H9 (cell line): Measurements from ENCODE around the gene FAAP100. TPM values are rescaled to one million over a fixed set of nuclear protein-coding genes. Genes with fewer than 3 reads are reported as not detected.

Experiments
- DNase-seq: peaks from one replicate; pipeline ENCODE4 v3.0.0-alpha.2; 2017
- H2AFZ ChIP-seq: one replicate; pipeline ENCODE4 v1.6.1; 2013; ENCODE audit warnings: mild to moderate bottlenecking, low read length, control low read depth, moderate library complexity
- H2AK5ac ChIP-seq: 2 replicates; pipeline ENCODE4 v1.6.1; 2013; ENCODE audit warnings: low read length, control low read depth, mixed read lengths; ENCODE audit not compliant: insufficient read length
- H2BK120ac ChIP-seq: one replicate; pipeline ENCODE4 v1.6.1; 2013; ENCODE audit warnings: low read depth, mild to moderate bottlenecking, low read length, control low read depth, inconsistent platforms; ENCODE audit not compliant: poor library complexity, severe bottlenecking
- H2BK12ac ChIP-seq: 2 replicates; pipeline ENCODE4 v1.6.1; 2013; ENCODE audit warnings: low read length, control low read depth, mixed read lengths, low read depth; ENCODE audit not compliant: insufficient read length
- H2BK15ac ChIP-seq: 2 replicates; pipeline ENCODE4 v1.6.1; 2013; ENCODE audit warnings: low read depth, low read length, control low read depth
- H2BK20ac ChIP-seq: one replicate; pipeline ENCODE4 v1.6.1; 2013; ENCODE audit warnings: low read depth, mild to moderate bottlenecking, low read length, control low read depth, inconsistent platforms; ENCODE audit not compliant: poor library complexity, severe bottlenecking
- H2BK5ac ChIP-seq: 2 replicates; pipeline ENCODE4 v1.6.1; 2013; ENCODE audit warnings: low read length, control low read depth, mixed read lengths; ENCODE audit not compliant: insufficient read length
- H3K14ac ChIP-seq: 2 replicates; pipeline ENCODE4 v1.6.1; 2013; ENCODE audit warnings: low read length, control low read depth; ENCODE audit not compliant: insufficient read depth
- H3K18ac ChIP-seq: 2 replicates; pipeline ENCODE4 v1.6.1; 2013; ENCODE audit warnings: low read depth, mild to moderate bottlenecking, mixed read lengths, low read length, control low read depth; ENCODE audit not compliant: insufficient read length
- H3K23ac ChIP-seq: 2 replicates; pipeline ENCODE4 v1.6.1; 2013; ENCODE audit warnings: low read length, control low read depth, mixed read lengths, low read depth; ENCODE audit not compliant: insufficient read length
- H3K23me2 ChIP-seq: 2 replicates; pipeline ENCODE4 v1.6.1; 2013; ENCODE audit warnings: low read depth, mild to moderate bottlenecking, mixed read lengths, low read length, control low read depth; ENCODE audit not compliant: insufficient read length, poor library complexity, severe bottlenecking
- H3K27ac ChIP-seq: 2 replicates; pipeline ENCODE4 v1.5.1; 2013; ENCODE audit warnings: low read length, control low read depth, mixed read lengths, low read depth; ENCODE audit not compliant: insufficient read length
- H3K27me3 ChIP-seq: 2 replicates; pipeline ENCODE4 v1.6.1; 2013; ENCODE audit warnings: low read length, control low read depth, inconsistent platforms; ENCODE audit not compliant: insufficient read depth
- H3K4ac ChIP-seq: 2 replicates; pipeline ENCODE4 v1.6.1; 2013; ENCODE audit warnings: low read depth, mild to moderate bottlenecking, control low read depth, inconsistent platforms, low read length, moderate library complexity
- H3K4me1 ChIP-seq: 2 replicates; pipeline ENCODE4 v1.6.1; 2013; ENCODE audit warnings: low read length, control low read depth, inconsistent platforms; ENCODE audit not compliant: insufficient read depth
- H3K4me2 ChIP-seq: 2 replicates; pipeline ENCODE4 v1.6.1; 2013; ENCODE audit warnings: low read length, control low read depth, mixed read lengths; ENCODE audit not compliant: insufficient read length, insufficient read depth
- H3K56ac ChIP-seq: 2 replicates; pipeline ENCODE4 v1.6.1; 2013; ENCODE audit warnings: low read depth, mild to moderate bottlenecking, mixed read lengths, low read length, control low read depth; ENCODE audit not compliant: insufficient read length
- H3K79me1 ChIP-seq: 2 replicates; pipeline ENCODE4 v1.6.1; 2013; ENCODE audit warnings: low read depth, mild to moderate bottlenecking, moderate library complexity, low read length, control low read depth, inconsistent platforms; ENCODE audit not compliant: insufficient read depth, poor library complexity, severe bottlenecking
- H3K79me2 ChIP-seq: 2 replicates; pipeline ENCODE4 v1.6.1; 2013; ENCODE audit warnings: low read length, control low read depth, inconsistent platforms; ENCODE audit not compliant: insufficient read depth
- H3K9ac ChIP-seq: 2 replicates; pipeline ENCODE4 v1.6.1; 2013; ENCODE audit warnings: low read length, control low read depth, mixed read lengths; ENCODE audit not compliant: insufficient read length; ENCODE audit errors: extremely low read depth
- H3K9me3 ChIP-seq: one replicate; pipeline ENCODE4 v1.6.1; 2013; ENCODE audit warnings: low read depth, low read length, inconsistent platforms; ENCODE audit not compliant: control insufficient read depth
- H3T11ph ChIP-seq: one replicate; pipeline ENCODE4 v1.6.1; 2013; ENCODE audit warnings: mild to moderate bottlenecking, low read length, control low read depth, inconsistent platforms
- H4K20me1 ChIP-seq: one replicate; pipeline ENCODE4 v1.6.1; 2013; ENCODE audit not compliant: control insufficient read depth, insufficient read length, insufficient read depth
- H4K5ac ChIP-seq: 2 replicates; pipeline ENCODE4 v1.6.1; 2013; ENCODE audit warnings: low read depth, mild to moderate bottlenecking, mixed read lengths, low read length, control low read depth; ENCODE audit not compliant: insufficient read length
- H4K8ac ChIP-seq: replicated peaks from 2 replicates; pipeline ENCODE4 v1.6.1; 2013; ENCODE audit warnings: low read length, control low read depth, mixed read lengths, low read depth; ENCODE audit not compliant: insufficient read length
- H4K91ac ChIP-seq: 2 replicates; pipeline ENCODE4 v1.6.1; 2013; ENCODE audit warnings: low read depth, mild to moderate bottlenecking, moderate library complexity, mixed read lengths, low read length, control low read depth; ENCODE audit not compliant: insufficient read length
- H3K27ac Mint-ChIP-seq, 3 experiments: 2 replicates in 2 of 3; 3 replicates in 1 of 3; pipeline ENCODE4 v1.8.0; 2020 to 2021; ENCODE audit warnings: mixed read lengths in 3 of 3, mild to moderate bottlenecking in 1 of 3, moderate library complexity in 1 of 3
- H3K27me3 Mint-ChIP-seq: 2 replicates; pipeline ENCODE4 v1.8.0; 2021; ENCODE audit warnings: low read depth, mild to moderate bottlenecking, moderate library complexity, mixed read lengths
- H3K36me3 Mint-ChIP-seq, 3 experiments: 2 replicates in 2 of 3; 3 replicates in 1 of 3; pipeline ENCODE4 v1.8.0; 2020 to 2021; ENCODE audit warnings: low read depth in 3 of 3, mixed read lengths in 3 of 3; ENCODE audit not compliant: insufficient read depth in 1 of 3
- H3K4me1 Mint-ChIP-seq, 2 experiments: 2 replicates each; pipeline ENCODE4 v1.8.0; 2020; ENCODE audit warnings: mixed read lengths in 2 of 2
- H3K4me3 Mint-ChIP-seq, 2 experiments: 2 replicates in 1 of 2; 3 replicates in 1 of 2; pipeline ENCODE4 v1.8.0; 2020 to 2021; ENCODE audit warnings: mild to moderate bottlenecking in 2 of 2, mixed read lengths in 2 of 2, moderate library complexity in 1 of 2
- H3K9me3 Mint-ChIP-seq, 2 experiments: 2 replicates in 1 of 2; 3 replicates in 1 of 2; pipeline ENCODE4 v1.8.0; 2020; ENCODE audit warnings: mild to moderate bottlenecking in 2 of 2, mixed read lengths in 2 of 2, moderate library complexity in 1 of 2
- WGBS: extraction: QIAGEN DNeasy Blood & Tissue Kit; methylation state at CpG from one replicate; pipeline ENCODE4 v1.1.7; 2013; ENCODE audit warnings: missing lambda C conversion rate, low lambda C conversion rate, mixed read lengths; ENCODE audit not compliant: insufficient read length; ENCODE audit errors: extremely low coverage; 5-methylcytosine and 5-hydroxymethylcytosine counted together
- total RNA-seq: library from RNA; stranded (reverse); gene quantifications from 2 replicates; pipeline ENCODE4 v1.2.1, GENCODE V29; 2021
- TF ChIP-seq, protein P1 (sequence below): fragments of 200-600 bp; sonication (generic); conservative IDR thresholded peaks from 3 replicates; pipeline ENCODE4 v1.8.0; 2021; ENCODE audit warnings: antibody characterized with exemption, mild to moderate bottlenecking

FAAP100 gene
- total RNA-seq, 1 experiment from 2014 or later: 54.0 TPM

DNA sequence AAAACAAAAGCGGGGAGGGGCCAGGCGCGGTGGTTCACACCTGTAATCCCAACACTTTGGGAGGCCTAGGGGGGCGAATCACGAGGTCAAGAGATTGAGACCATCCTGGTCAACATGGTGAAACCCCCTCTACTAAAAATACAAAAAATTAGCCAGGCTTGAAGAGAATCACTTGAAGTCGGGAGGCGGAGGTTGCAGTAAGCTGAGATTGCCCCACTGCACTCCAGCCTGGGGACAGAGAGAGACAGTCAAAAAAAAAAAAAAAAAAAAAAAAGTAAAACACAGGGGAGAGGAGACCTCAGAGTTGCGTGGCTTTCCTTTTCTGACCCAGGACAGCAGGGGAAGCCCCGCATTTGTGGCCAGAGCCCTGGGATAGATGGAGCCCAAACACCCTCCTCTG is 59.4 kb downstream of the FAAP100 start:
- no peak for DNase-seq
- H3K79me2 ChIP-seq: no peaks in the 10 kb centered on the region
- H4K20me1 ChIP-seq: no peaks in the 10 kb centered on the region
- no peak overlapping the region for H3K18ac ChIP-seq
- H4K8ac ChIP-seq: no peak overlapping the region
- H4K5ac ChIP-seq: no peak overlapping the region
- no peak overlapping the region for H3K14ac ChIP-seq
- H3K4ac ChIP-seq: no peak overlapping the region
- H2BK15ac ChIP-seq: no peak overlapping the region
- H3K23me2 ChIP-seq: peaks cover 5% of the 10 kb centered on the region
- no peak overlapping the region for H3T11ph ChIP-seq
- H3K9ac ChIP-seq: no peak overlapping the region
- no peak overlapping the region for H3K27ac ChIP-seq
- peaks cover 3% of the 10 kb centered on the region; the same call in 1 of the 2 replicates for H3K4me1 ChIP-seq
- no peak overlapping the region for H3K23ac ChIP-seq
- H3K4me2 ChIP-seq: no peak overlapping the region
- no CpG with 5 or more reads among the region's 9 CpGs for WGBS
- no peaks in the 10 kb centered on the region; the same call in 1 of the 2 replicates for H3K27me3 ChIP-seq
- no peak overlapping the region for H2AK5ac ChIP-seq
- H3K56ac ChIP-seq: no peak overlapping the region
- H3K79me1 ChIP-seq: no peaks in the 10 kb centered on the region
- TF ChIP-seq, protein P1, sequence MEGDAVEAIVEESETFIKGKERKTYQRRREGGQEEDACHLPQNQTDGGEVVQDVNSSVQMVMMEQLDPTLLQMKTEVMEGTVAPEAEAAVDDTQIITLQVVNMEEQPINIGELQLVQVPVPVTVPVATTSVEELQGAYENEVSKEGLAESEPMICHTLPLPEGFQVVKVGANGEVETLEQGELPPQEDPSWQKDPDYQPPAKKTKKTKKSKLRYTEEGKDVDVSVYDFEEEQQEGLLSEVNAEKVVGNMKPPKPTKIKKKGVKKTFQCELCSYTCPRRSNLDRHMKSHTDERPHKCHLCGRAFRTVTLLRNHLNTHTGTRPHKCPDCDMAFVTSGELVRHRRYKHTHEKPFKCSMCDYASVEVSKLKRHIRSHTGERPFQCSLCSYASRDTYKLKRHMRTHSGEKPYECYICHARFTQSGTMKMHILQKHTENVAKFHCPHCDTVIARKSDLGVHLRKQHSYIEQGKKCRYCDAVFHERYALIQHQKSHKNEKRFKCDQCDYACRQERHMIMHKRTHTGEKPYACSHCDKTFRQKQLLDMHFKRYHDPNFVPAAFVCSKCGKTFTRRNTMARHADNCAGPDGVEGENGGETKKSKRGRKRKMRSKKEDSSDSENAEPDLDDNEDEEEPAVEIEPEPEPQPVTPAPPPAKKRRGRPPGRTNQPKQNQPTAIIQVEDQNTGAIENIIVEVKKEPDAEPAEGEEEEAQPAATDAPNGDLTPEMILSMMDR: no peak
- Mint-ChIP-seq H3K4me1 (peaks cover 27 to 41% of the 10 kb centered on the region in 2 experiments), H3K27me3 (peaks cover 45% of the 10 kb centered on the region), H3K36me3 (no peaks in the 10 kb centered on the region), H3K4me3 (peak overlapping the region in 1 of 2 experiments; percentile 31; a peak in 1 of 5 replicates), H3K9me3 (no peaks in the 10 kb centered on the region), H3K27ac (no peak overlapping the region)
- H2AFZ ChIP-seq: no peak overlapping the region
- H3K9me3 ChIP-seq: no peaks in the 10 kb centered on the region
- H4K91ac ChIP-seq: no peak overlapping the region
- no peak overlapping the region for H2BK5ac ChIP-seq
- no peak overlapping the region for H2BK120ac ChIP-seq
- H2BK20ac ChIP-seq: no peak overlapping the region
- no peak overlapping the region for H2BK12ac ChIP-seq
